HepG2 (cell line): Measurements from ENCODE around the gene PIGV. TPM values are rescaled to one million over a fixed set of nuclear protein-coding genes. Genes with fewer than 3 reads are reported as not detected.

Source experiments
- ATAC-seq: fragments of 200-7000 bp; cut with Tn5 transposase; 3 replicates; pipeline ENCODE4 v1.9.1; 2020; ENCODE audit warnings: mild to moderate bottlenecking, moderate library complexity
- BruUV-seq: library from RNA; stranded (reverse); fragments of 400-500 nt; replicated peaks from 2 replicates; lab custom pipeline; 2021; lab: Mats Ljungman, UMichigan
- CTCF ChIA-PET: fragments of 300-600 bp; formaldehyde crosslinking; extraction: SDS; loops from one replicate; lab custom pipeline; 2021; ENCODE audit warnings: low total read pairs, inconsistent platforms, low intra/inter-chr PET ratio; lab: Yijun Ruan, JAX
- POLR2A ChIA-PET: fragments of 350-600 bp; sonication (Branson Sonifier 250); formaldehyde crosslinking; loops from one replicate; lab custom pipeline; 2020; ENCODE audit warnings: antibody characterized with exemption, inconsistent platforms; lab: Yijun Ruan, JAX
- DNase-seq: peaks from one replicate; pipeline ENCODE4 v3.0.0-alpha.2; 2015; ENCODE audit warnings: low spot score
- FAIRE-seq: peaks from 3 replicates; lab custom pipeline; 2011; peaks lifted over from hg19 to GRCh38; lab: Jason Lieb, UNC
- H2AFZ ChIP-seq: one replicate; pipeline ENCODE4 v1.6.1; 2011; ENCODE audit warnings: low read length, inconsistent platforms
- H3K27ac ChIP-seq: fragments of 300-600 bp; 3 replicates; pipeline ENCODE4 v1.8.0; 2011; ENCODE audit warnings: mixed run types, mild to moderate bottlenecking, mixed read lengths, low read length, inconsistent platforms; ENCODE audit not compliant: insufficient read depth; ENCODE audit errors: extremely low read length
- H3K27me3 ChIP-seq, 2 experiments: fragments of 200-600 bp in 1 of 2; 2 replicates in 1 of 2; 3 replicates in 1 of 2; pipeline versions ENCODE4 v1.6.0 to v1.8.0; 2011; ENCODE audit warnings: low read length in 2 of 2, mild to moderate bottlenecking in 2 of 2, moderate library complexity in 2 of 2, inconsistent platforms in 1 of 2; ENCODE audit not compliant: insufficient read depth in 2 of 2, control insufficient read depth in 1 of 2
- H3K36me3 ChIP-seq, 2 experiments: fragments of 200-600 bp in 1 of 2; replicated peaks in 1 of 2; 2 replicates in 1 of 2; 3 replicates in 1 of 2; pipeline versions ENCODE4 v1.5.1 to v1.8.0; 2011; ENCODE audit warnings: low read length in 2 of 2, inconsistent platforms in 1 of 2; ENCODE audit not compliant: insufficient read depth in 2 of 2, control insufficient read depth in 1 of 2
- H3K4me1 ChIP-seq: 2 replicates; pipeline ENCODE4 v1.5.1; 2012; ENCODE audit warnings: low read length, inconsistent platforms; ENCODE audit not compliant: insufficient read depth
- H3K4me2 ChIP-seq: 2 replicates; pipeline ENCODE4 v1.6.0; 2011; ENCODE audit warnings: low read depth, low read length, inconsistent platforms
- H3K4me3 ChIP-seq, 3 experiments: fragments of 200-600 bp in 1 of 3; sonication (generic), shearing (Covaris generic) in 1 of 3; replicated peaks in 1 of 3; 2 replicates each; pipeline ENCODE4 v1.5.1; 2011 to 2016; ENCODE audit warnings: low read length in 3 of 3, inconsistent platforms in 2 of 3, low read depth in 2 of 3, mild to moderate bottlenecking in 2 of 3, control low read depth in 1 of 3, mixed read lengths in 1 of 3; ENCODE audit not compliant: insufficient read depth in 1 of 3
- H3K79me2 ChIP-seq: one replicate; pipeline ENCODE4 v1.6.1; 2011; ENCODE audit warnings: low read length, inconsistent platforms; ENCODE audit not compliant: insufficient read depth
- H3K9ac ChIP-seq: 2 replicates; pipeline ENCODE4 v1.6.0; 2011; ENCODE audit warnings: mild to moderate bottlenecking, low read depth, low read length, inconsistent platforms; ENCODE audit not compliant: insufficient read depth
- H3K9me3 ChIP-seq: 2 replicates; pipeline ENCODE4 v1.5.1; 2012; ENCODE audit warnings: mild to moderate bottlenecking, low read length
- H4K20me1 ChIP-seq: 2 replicates; pipeline ENCODE4 v1.6.0; 2011; ENCODE audit warnings: inconsistent platforms, mild to moderate bottlenecking, low read length, moderate library complexity; ENCODE audit not compliant: insufficient read depth
- AKAP8 ChIP-seq: sonication (generic); formaldehyde crosslinking; IDR thresholded peaks from 2 replicates; pipeline ENCODE4 v1.5.1; 2020; ENCODE audit warnings: mild to moderate bottlenecking, missing genetic modification reagents
- ARNTL ChIP-seq: sonication (generic); formaldehyde crosslinking; IDR thresholded peaks from 2 replicates; pipeline ENCODE4 v1.4.0; 2020; ENCODE audit warnings: mild to moderate bottlenecking, missing genetic modification reagents
- GZF1 ChIP-seq: sonication (generic); formaldehyde crosslinking; IDR thresholded peaks from 2 replicates; pipeline ENCODE4 v1.5.1; 2020; ENCODE audit warnings: mild to moderate bottlenecking, missing genetic modification reagents
- HNRNPH1 ChIP-seq: fragments of 200-400 bp; formaldehyde crosslinking; optimal IDR thresholded peaks from 2 replicates; pipeline ENCODE3; 2017; ENCODE audit warnings: mild to moderate bottlenecking, low read depth, low read length
- KMT2A ChIP-seq: sonication (generic); formaldehyde crosslinking; IDR thresholded peaks from 2 replicates; pipeline ENCODE4 v1.4.0; 2020; ENCODE audit warnings: missing genetic modification reagents
- MLLT10 ChIP-seq: sonication (generic); formaldehyde crosslinking; IDR thresholded peaks from 2 replicates; pipeline ENCODE4 v1.4.0; 2020; ENCODE audit warnings: missing genetic modification reagents
- MTF2 ChIP-seq: sonication (generic); formaldehyde crosslinking; IDR thresholded peaks from 2 replicates; pipeline ENCODE4 v1.5.0; 2020; ENCODE audit warnings: missing genetic modification reagents, borderline replicate concordance
- NFRKB ChIP-seq: fragments of 450-650 bp; IDR thresholded peaks from 2 replicates; pipeline ENCODE4 v1.6.1; 2017
- PHF8 ChIP-seq: sonication (generic); formaldehyde crosslinking; IDR thresholded peaks from 2 replicates; pipeline ENCODE4 v1.5.0; 2020; ENCODE audit warnings: missing genetic modification reagents
- SKI ChIP-seq: fragments of 450-650 bp; IDR thresholded peaks from one replicate; pipeline ENCODE4 v1.6.1; 2018; ENCODE audit warnings: mild to moderate bottlenecking; ENCODE audit not compliant: partially characterized antibody
- TEAD3 ChIP-seq: optimal IDR thresholded peaks from 2 replicates; pipeline ENCODE3; 2016; ENCODE audit warnings: borderline replicate concordance
- XBP1 ChIP-seq: sonication (generic); formaldehyde crosslinking; IDR thresholded peaks from 2 replicates; pipeline ENCODE4 v1.5.0; 2020; ENCODE audit warnings: missing genetic modification reagents
- ZMYM2 ChIP-seq: sonication (generic); formaldehyde crosslinking; IDR thresholded peaks from 2 replicates; pipeline ENCODE4 v1.8.0; 2022; ENCODE audit warnings: mild to moderate bottlenecking, missing genetic modification reagents
- ZNF253 ChIP-seq: sonication (generic); formaldehyde crosslinking; IDR thresholded peaks from 2 replicates; pipeline ENCODE4 v1.8.0; 2022; ENCODE audit warnings: mild to moderate bottlenecking, missing genetic modification reagents, borderline replicate concordance
- ZNF431 ChIP-seq: sonication (generic); formaldehyde crosslinking; IDR thresholded peaks from 2 replicates; pipeline ENCODE4 v1.9.0; 2022; ENCODE audit warnings: missing genetic modification reagents, low read depth, mild to moderate bottlenecking, borderline replicate concordance
- ZNF510 ChIP-seq: sonication (generic); formaldehyde crosslinking; IDR thresholded peaks from 2 replicates; pipeline ENCODE4 v1.4.0; 2020; ENCODE audit warnings: low read depth, mild to moderate bottlenecking, missing genetic modification reagents
- ZNF598 ChIP-seq: sonication (generic); formaldehyde crosslinking; IDR thresholded peaks from 2 replicates; pipeline ENCODE4 v1.5.1; 2020; ENCODE audit warnings: mild to moderate bottlenecking, missing genetic modification reagents, borderline replicate concordance
- ZSCAN22 ChIP-seq: sonication (generic); formaldehyde crosslinking; IDR thresholded peaks from 2 replicates; pipeline ENCODE4 v1.4.0; 2020; ENCODE audit warnings: mild to moderate bottlenecking, missing genetic modification reagents
- WGBS: methylation state at CpG from one replicate; pipeline ENCODE4 v1.1.6; 2017; ENCODE audit warnings: low lambda C conversion rate; 5-methylcytosine and 5-hydroxymethylcytosine counted together
- in situ Hi-C: cut with HindIII; loops from 2 replicates; pipeline ENCODE4 v1.10.0; 2017; ENCODE audit warnings: low pct_unique_long_range_greater_than_20kb; ENCODE audit not compliant: extremely low pct_ligation_motif_present
- intact Hi-C: fragments of 100-400 bp; cut with micrococcal nuclease; formaldehyde crosslinking; loops from one replicate; pipeline ENCODE4 v1.10.0; 2022; ENCODE audit not compliant: unreplicated experiment
- polyA plus RNA-seq, 8 experiments: library from polyadenylated mRNA; depleted of rRNA in 3 of 8; stranded (reverse) in 7 of 8; unstranded in 1 of 8; fragments of >200 nt; fragmentation: Illumina TruSeq in 4 of 8; extraction: Trizol in 4 of 8; gene quantifications; 2 replicates each; pipeline versions ENCODE4 v1.2.1 to v1.2.3, GENCODE V29; 2011 to 2016; ENCODE audit warnings: low read depth in 4 of 8, missing spikeins in 1 of 8, mixed read lengths in 1 of 8; ENCODE audit not compliant: insufficient read depth in 1 of 8
- total RNA-seq, 5 experiments: library from RNA; depleted of rRNA; stranded (reverse); fragments of >200 nt; fragmentation: Illumina TruSeq; extraction: Trizol; gene quantifications; 2 replicates each; pipeline ENCODE4 v1.2.3, GENCODE V29; 2016; ENCODE audit warnings: low read depth in 1 of 5
- TF ChIP-seq, protein P1 (sequence below): sonication (generic); formaldehyde crosslinking; IDR thresholded peaks from 2 replicates; pipeline ENCODE4 v1.5.0; 2020; ENCODE audit warnings: mild to moderate bottlenecking, low read depth, missing genetic modification reagents, borderline replicate concordance
- TF ChIP-seq, protein P2 (sequence below): IDR thresholded peaks from 2 replicates; pipeline ENCODE4 v1.6.1; 2012; ENCODE audit warnings: low read depth, low read length, improper control_type of control experiment

Gene PIGV
- total and polyA plus RNA-seq, 2 of the 13 experiments (the other 11 are each of a cell fraction or from before 2014, with no cell fraction given), result 13.5 to 22.7 TPM

DNA sequence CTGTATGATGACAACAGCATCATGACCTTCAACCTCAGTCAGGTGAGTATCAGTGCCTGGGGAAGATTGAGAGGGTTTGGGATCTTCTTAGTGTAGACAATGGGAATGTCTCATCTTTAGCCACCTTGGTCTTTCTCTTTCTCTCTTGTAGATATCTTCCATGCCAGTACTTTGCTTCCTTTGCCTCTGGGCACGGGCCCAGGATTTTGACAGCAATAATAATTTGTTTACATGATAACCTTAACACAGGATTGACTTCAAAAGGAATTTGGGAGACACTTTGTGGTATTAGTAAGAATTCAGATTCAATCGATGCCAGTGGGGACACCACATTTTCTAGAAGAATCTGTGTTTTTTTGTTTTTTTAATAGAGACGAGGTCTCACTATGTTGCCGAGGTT is 12.1 kb upstream of the PIGV start:
- Histone ChIP-seq H3K79me2 (peaks cover 2% of the 10 kb centered on the region), H3K9me3 (no peaks in the 10 kb centered on the region), H3K27me3 (no peaks in the 10 kb centered on the region), H3K4me1 (peaks cover 18% of the 10 kb centered on the region), H2AFZ (no peak overlapping the region), H4K20me1 (no peaks in the 10 kb centered on the region), H3K27ac (no peak overlapping the region), H3K4me3 (no peak overlapping the region), H3K9ac (no peak overlapping the region), H3K36me3 (peaks cover 50 to 92% of the 10 kb centered on the region in 2 experiments), H3K4me2 (no peak overlapping the region)
- TF ChIP-seq, protein P1, sequence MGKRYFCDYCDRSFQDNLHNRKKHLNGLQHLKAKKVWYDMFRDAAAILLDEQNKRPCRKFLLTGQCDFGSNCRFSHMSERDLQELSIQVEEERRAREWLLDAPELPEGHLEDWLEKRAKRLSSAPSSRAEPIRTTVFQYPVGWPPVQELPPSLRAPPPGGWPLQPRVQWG, result no peak
- TF ChIP-seq ZNF510, result no peak
- FAIRE-seq (no peak), ATAC-seq (no peak), DNase-seq (no peak)
- WGBS, result 96% methylated on average over 4 of the region's 4 CpGs
- ChIA-PET POLR2A (no interaction called here), CTCF (no interaction called here)
- in situ Hi-C loops, result no loop called here
- intact Hi-C loops, result no loop called here
- no TSS peak for BruUV-seq

DNA sequence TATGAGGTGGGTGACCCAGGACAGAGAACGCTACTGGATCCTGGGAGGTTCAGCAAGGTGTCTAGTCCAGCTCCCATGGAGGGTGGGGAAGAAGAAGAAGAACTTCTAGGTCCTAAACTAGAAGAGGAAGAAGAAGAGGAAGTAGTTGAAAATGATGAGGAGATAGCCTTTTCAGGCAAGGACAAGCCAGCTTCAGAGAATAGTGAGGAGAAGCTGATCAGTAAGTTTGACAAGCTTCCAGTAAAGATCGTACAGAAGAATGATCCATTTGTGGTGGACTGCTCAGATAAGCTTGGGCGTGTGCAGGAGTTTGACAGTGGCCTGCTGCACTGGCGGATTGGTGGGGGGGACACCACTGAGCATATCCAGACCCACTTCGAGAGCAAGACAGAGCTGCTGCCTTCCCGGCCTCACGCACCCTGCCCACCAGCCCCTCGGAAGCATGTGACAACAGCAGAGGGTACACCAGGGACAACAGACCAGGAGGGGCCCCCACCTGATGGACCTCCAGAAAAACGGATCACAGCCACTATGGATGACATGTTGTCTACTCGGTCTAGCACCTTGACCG is 8.6 kb upstream of the PIGV start:
- no peak overlapping the region for H2AFZ ChIP-seq
- peaks cover 4% of the 10 kb centered on the region for H3K79me2 ChIP-seq
- no peak for FAIRE-seq
- no peaks in the 10 kb centered on the region for H3K9me3 ChIP-seq
- TF ChIP-seq HNRNPH1 (no peak), MLLT10 (no peak), ZNF598 (CRISPR knock-in tag) (no peak), ZSCAN22 (no peak), ZMYM2 (no peak), AKAP8 (CRISPR knock-in tag) (no peak), GZF1 (CRISPR knock-in tag) (no peak), TEAD3 (CRISPR knock-in tag) (no peak), PHF8 (CRISPR knock-in tag) (no peak), SKI (no peak), XBP1 (CRISPR knock-in tag) (no peak), ZNF253 (CRISPR knock-in tag) (no peak), ZNF431 (no peak), MTF2 (no peak), KMT2A (CRISPR knock-in tag) (no peak), NFRKB (no peak), ARNTL (CRISPR knock-in tag) (no peak)
- TF ChIP-seq, protein P2, sequence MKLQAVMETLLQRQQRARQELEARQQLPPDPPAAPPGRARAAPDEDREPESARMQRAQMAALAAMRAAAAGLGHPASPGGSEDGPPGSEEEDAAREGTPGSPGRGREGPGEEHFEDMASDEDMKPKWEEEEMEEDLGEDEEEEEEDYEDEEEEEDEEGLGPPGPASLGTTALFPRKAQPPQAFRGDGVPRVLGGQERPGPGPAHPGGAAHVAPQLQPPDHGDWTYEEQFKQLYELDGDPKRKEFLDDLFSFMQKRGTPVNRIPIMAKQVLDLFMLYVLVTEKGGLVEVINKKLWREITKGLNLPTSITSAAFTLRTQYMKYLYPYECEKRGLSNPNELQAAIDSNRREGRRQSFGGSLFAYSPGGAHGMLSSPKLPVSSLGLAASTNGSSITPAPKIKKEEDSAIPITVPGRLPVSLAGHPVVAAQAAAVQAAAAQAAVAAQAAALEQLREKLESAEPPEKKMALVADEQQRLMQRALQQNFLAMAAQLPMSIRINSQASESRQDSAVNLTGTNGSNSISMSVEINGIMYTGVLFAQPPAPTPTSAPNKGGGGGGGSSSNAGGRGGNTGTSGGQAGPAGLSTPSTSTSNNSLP, result no peak
- TF ChIP-seq, all 625 proteins: peak for 0
- 98% methylated on average over 8 of the region's 11 CpGs for WGBS
- no peak overlapping the region for H3K9ac ChIP-seq
- no peaks in the 10 kb centered on the region for H3K27me3 ChIP-seq
- in situ Hi-C loops, result no loop called here
- no peak overlapping the region for H3K4me2 ChIP-seq
- intact Hi-C loops, result no loop called here
- ChIA-PET POLR2A (no interaction called here), CTCF (no interaction called here)
- no TSS peak for BruUV-seq
- H3K27ac ChIP-seq, result no peak overlapping the region
- H3K4me1 ChIP-seq, result peaks cover 28% of the 10 kb centered on the region
- no peaks in the 10 kb centered on the region for H4K20me1 ChIP-seq
- H3K36me3 ChIP-seq, result peaks cover 29 to 63% of the 10 kb centered on the region in 2 experiments
- no peak overlapping the region for H3K4me3 ChIP-seq
- ATAC-seq (no peak), DNase-seq (no peak)
